ENCODE data around the gene NXPE2. TPM values are rescaled to one million over a fixed set of nuclear protein-coding genes. Genes with fewer than 3 reads are reported as not detected.
"Not testable (repeated sequence)": the region's sequence is repeated elsewhere in the genome, so short reads cannot be mapped to it uniquely, and the experiment has no call there.

The NXPE2 gene
- total RNA-seq (2014; rRNA removed; shearing (Covaris generic); ENCODE audit: low replicate concordance): not detected in 2 replicates

DNA sequence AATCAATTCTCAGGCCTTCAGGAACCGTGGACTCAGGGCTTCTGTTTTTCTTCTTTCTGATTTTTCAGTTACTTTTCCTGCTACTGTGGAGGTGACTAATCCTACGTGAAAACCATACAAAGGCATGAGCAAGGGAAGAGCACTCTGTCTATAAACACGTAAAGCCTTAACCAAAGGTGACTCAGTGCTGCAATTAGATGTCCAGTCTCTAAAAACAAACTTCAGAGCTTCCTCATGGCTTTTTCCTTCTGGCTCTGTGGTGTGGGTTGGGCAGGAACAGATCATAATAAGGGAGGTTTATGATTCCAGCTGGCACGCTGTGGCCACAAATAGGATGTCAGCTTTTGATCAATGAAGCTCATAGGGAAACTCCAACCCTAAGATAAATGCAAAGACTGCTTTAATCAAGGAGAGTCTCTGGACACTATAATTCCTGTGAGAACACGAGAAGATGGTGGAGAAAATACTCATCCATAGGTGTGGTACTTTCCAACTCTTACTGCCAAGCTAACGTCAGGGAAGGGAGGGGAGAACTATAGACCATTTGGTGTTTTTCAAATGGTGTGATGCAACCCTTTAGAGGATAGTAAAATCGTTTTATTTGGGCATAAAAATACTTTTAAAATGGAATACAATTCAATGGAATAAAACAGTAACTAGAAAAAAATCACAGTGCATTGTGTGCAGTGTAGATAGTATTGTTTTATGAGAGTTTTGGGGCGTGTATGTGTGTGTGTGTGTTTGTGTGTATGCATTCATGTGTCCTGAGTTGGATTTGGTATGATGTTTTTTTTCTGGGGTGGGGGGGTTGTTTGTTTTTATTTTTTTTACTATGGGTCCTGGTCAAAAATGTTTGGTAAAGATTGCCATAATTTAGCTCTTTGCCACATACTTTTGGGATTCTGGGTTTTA, at the start of gene NXPE2:
Gene NXPE2 (plus strand): TSS at position 403 of the 912 bp plus-strand sequence. CDS start 49 bp downstream, at position 452.
- DNase-seq: peak; percentile 61
- Histone ChIP-seq H3K4me3 (no peak within 1 kb of the TSS), H3K27me3 (no peaks in the 10 kb centered on the region), H3K9me3 (0 out of 2 replicates have a peak, but pooled peaks cover 4% of the 10 kb centered on the region), H3K36me3 (no peaks in the 10 kb centered on the region)

DNA sequence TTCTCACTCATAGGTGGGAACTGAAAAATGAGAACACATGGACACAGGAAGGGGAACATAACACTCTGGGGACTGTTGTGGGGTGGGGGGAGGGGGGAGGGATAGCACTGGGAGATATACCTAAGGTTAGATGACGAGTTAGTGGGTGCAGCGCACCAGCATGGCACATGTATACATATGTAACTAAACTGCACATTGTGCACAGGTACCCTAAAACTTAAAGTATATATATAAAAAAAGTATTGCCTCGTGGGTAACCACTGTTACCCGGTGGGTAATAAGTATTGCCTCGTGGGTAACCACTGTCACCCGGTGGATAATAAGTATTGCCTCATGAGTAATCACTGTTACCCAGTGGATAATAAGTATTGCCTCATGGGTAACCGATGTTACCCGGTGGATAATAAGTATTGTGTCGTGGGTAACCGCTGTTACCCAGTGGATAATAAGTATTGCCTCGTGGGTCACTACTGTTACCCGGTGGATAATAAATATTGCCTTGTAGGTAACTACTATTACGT, 46.8 kb upstream of the NXPE2 start:
- DNase-seq, H3K4me3 ChIP-seq, H3K36me3 ChIP-seq, H3K9me3 ChIP-seq, H3K27me3 ChIP-seq: not testable (repeated sequence)

DNA sequence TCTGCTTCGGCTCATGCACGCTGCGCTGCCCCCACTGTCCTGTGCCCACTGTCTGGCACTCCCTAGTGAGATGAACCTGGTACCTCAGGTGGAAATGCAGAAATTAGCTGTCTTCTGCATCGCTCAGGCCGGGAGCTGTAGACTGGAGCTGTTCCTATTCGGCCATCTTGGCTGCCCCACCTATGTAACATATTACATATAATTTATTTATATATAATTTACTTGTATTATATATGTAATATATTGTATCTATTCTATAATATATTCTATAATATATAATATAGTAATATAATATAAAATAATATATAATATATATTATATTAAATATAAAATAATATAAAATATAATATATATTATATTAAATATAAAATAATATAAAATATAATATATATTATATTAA, 38.9 kb upstream of the NXPE2 start:
- DNase-seq, H3K27me3 ChIP-seq, H3K9me3 ChIP-seq, H3K36me3 ChIP-seq, H3K4me3 ChIP-seq: not testable (repeated sequence)

DNA sequence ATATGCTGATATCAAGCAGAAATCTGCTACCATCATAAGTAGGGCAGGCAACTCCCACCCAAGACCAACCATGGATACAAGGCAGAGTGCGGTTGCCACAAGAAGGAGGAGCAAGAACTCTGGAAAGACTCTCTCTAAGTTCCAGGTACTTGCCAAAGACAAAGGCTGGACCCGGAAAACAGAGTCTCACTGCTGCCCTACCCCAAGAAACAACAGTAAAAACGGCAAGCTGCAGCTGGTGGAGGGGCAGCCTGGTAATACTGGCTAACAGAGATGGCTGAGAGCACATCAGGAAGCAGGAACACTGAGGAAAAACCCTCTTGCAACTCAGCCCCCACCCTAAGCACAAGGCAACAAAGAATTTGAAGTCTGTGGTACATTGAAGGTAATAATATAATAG, 27.7 kb upstream of the NXPE2 start:
- Histone ChIP-seq H3K27me3 (no peaks in the 10 kb centered on the region), H3K36me3 (no peaks in the 10 kb centered on the region), H3K4me3 (no peak overlapping the region), H3K9me3 (peaks cover 4% of the 10 kb centered on the region)
- DNase-seq: no peak

GRCh38 chr11:114651145-114651718, 27.1 kb upstream of the NXPE2 start:
- H3K4me3 ChIP-seq: no peak overlapping the region
- peaks cover 4% of the 10 kb centered on the region for H3K9me3 ChIP-seq
- DNase-seq: no peak
- H3K36me3 ChIP-seq: no peaks in the 10 kb centered on the region
- no peaks in the 10 kb centered on the region for H3K27me3 ChIP-seq

- no peak overlapping the region for H3K4me3 ChIP-seq
- H3K9me3 ChIP-seq: peaks cover 4% of the 10 kb centered on the region
- H3K36me3 ChIP-seq: no peaks in the 10 kb centered on the region
- H3K27me3 ChIP-seq: no peaks in the 10 kb centered on the region
- DNase-seq: no peak
These were observed 25.2 kb upstream of the NXPE2 start for GRCh38 chr11:114653148-114653547.

DNA sequence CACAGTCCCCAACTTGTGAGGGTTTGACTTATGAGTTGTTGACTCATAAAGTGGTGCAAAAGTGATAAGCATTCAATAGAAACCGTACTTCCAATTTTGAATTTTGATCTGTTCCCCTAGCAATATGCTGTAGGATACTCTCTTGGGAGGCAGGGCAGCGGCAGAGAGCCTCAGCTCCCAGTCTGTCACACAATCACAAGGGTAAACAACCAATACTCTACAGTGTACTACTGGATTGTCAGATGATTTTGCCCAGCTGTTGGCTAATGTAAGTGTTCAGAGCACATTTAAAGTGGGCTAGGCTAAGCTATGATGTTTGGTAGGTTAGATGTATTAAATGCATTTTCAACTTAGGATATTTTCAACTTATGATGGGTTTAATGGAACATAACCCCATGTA, 13.7 kb upstream of the NXPE2 start:
- Histone ChIP-seq H3K4me3 (no peak overlapping the region), H3K27me3 (no peaks in the 10 kb centered on the region), H3K9me3 (no peaks in the 10 kb centered on the region), H3K36me3 (no peaks in the 10 kb centered on the region)
- DNase-seq: no peak

DNA sequence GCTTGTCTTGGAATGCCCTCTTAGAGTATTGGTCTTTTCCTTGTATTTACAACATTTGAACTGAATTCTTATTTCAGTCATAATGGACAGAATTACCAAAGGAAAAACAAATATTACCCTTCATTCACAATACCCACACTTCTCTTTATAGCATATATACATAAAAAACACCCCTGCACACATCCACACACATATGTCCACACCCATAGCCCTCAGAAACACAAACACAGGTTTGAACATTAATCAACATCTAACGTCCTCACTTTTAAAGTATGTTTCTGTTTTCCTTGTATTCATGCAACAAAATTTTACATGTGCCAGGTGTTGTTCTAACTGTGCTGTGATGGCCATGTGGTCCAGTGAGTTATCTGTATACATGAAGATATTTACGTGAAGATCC, 11.6 kb upstream of the NXPE2 start:
- Histone ChIP-seq H3K36me3 (no peaks in the 10 kb centered on the region), H3K27me3 (no peaks in the 10 kb centered on the region), H3K9me3 (peaks cover 5% of the 10 kb centered on the region; the same call in 1 of the 2 replicates), H3K4me3 (no peak overlapping the region)
- no peak for DNase-seq

GRCh38 chr11:114668109-114668508, 10.2 kb upstream of the NXPE2 start:
- H3K36me3 ChIP-seq: no peaks in the 10 kb centered on the region
- DNase-seq: no peak

GRCh38 chr11:114673661-114674060, 4.7 kb upstream of the NXPE2 start:
- no peak for DNase-seq
- H3K36me3 ChIP-seq: no peaks in the 10 kb centered on the region
- H3K9me3 ChIP-seq: peaks cover 5% of the 10 kb centered on the region; the same call in 1 of the 2 replicates
- no peaks in the 10 kb centered on the region for H3K27me3 ChIP-seq
- H3K4me3 ChIP-seq: no peak overlapping the region

More at GRCh38 chr11:114668109-114668508, 10.2 kb upstream of the NXPE2 start:
- Histone ChIP-seq H3K27me3 (no peaks in the 10 kb centered on the region), H3K9me3 (peaks cover 5% of the 10 kb centered on the region; the same call in 1 of the 2 replicates), H3K4me3 (no peak overlapping the region)

GRCh38 chr11:114679505-114679904, 1.2 kb downstream of the NXPE2 start:
- Histone ChIP-seq H3K27me3 (no peaks in the 10 kb centered on the region), H3K36me3 (no peaks in the 10 kb centered on the region), H3K9me3 (0 out of 2 replicates have a peak, but pooled peaks cover 4% of the 10 kb centered on the region), H3K4me3 (no peak overlapping the region)
- no peak for DNase-seq

GRCh38 chr11:114683007-114683406, 4.7 kb downstream of the NXPE2 start:
- no peaks in the 10 kb centered on the region for H3K36me3 ChIP-seq
- no peaks in the 10 kb centered on the region for H3K27me3 ChIP-seq
- H3K4me3 ChIP-seq: no peak overlapping the region
- 0 out of 2 replicates have a peak, but pooled peaks cover 4% of the 10 kb centered on the region for H3K9me3 ChIP-seq
- DNase-seq: no peak

GRCh38 chr11:114684636-114685035, 6.3 kb downstream of the NXPE2 start:
- Histone ChIP-seq H3K36me3 (no peaks in the 10 kb centered on the region), H3K9me3 (0 out of 2 replicates have a peak, but pooled peaks cover 4% of the 10 kb centered on the region), H3K4me3 (no peak overlapping the region), H3K27me3 (no peaks in the 10 kb centered on the region)
- DNase-seq: no peak

GRCh38 chr11:114685097-114685496, 6.8 kb downstream of the NXPE2 start:
- no peak for DNase-seq
- no peaks in the 10 kb centered on the region for H3K27me3 ChIP-seq
- no peak overlapping the region for H3K4me3 ChIP-seq
- H3K9me3 ChIP-seq: 0 out of 2 replicates have a peak, but pooled peaks cover 4% of the 10 kb centered on the region
- no peaks in the 10 kb centered on the region for H3K36me3 ChIP-seq

GRCh38 chr11:114705280-114706024, 27.1 kb downstream of the NXPE2 start:
- DNase-seq: no peak
- H3K4me3 ChIP-seq: no peak overlapping the region
- H3K9me3 ChIP-seq: no peaks in the 10 kb centered on the region
- H3K36me3 ChIP-seq: no peaks in the 10 kb centered on the region
- no peaks in the 10 kb centered on the region for H3K27me3 ChIP-seq

- H3K27me3 ChIP-seq: no peaks in the 10 kb centered on the region
- no peaks in the 10 kb centered on the region for H3K36me3 ChIP-seq
- H3K9me3 ChIP-seq: no peaks in the 10 kb centered on the region
- no peak overlapping the region for H3K4me3 ChIP-seq
- DNase-seq: no peak
These were observed 31.6 kb downstream of the NXPE2 start for GRCh38 chr11:114709960-114710359.

GRCh38 chr11:114713756-114714155, 35.4 kb downstream of the NXPE2 start:
- no peaks in the 10 kb centered on the region for H3K9me3 ChIP-seq
- H3K27me3 ChIP-seq: no peaks in the 10 kb centered on the region
- DNase-seq: no peak
- no peaks in the 10 kb centered on the region for H3K36me3 ChIP-seq
- H3K4me3 ChIP-seq: no peak overlapping the region
